ENCODE results near the gene EMSY. TPM values are rescaled to one million over a fixed set of nuclear protein-coding genes. Genes with fewer than 3 reads are reported as not detected.

EMSY gene
- total RNA-seq, 1 experiment from 2014 or later = 29.3 TPM

- Histone ChIP-seq H2BK12ac (ENCODE audit: insufficient read length, low read depth, low read length) (no peak overlapping the region), H3K56ac (ENCODE audit: insufficient read length, low read depth, low read length) (no peak overlapping the region), H4K20me1 (ENCODE audit: control insufficient read depth, insufficient read depth, insufficient read length) (no peaks in the 10 kb centered on the region), H3K4me2 (ENCODE audit: insufficient read depth, insufficient read length, low read length) (no peak overlapping the region), H3K4ac (ENCODE audit: low read depth, low read length) (no peak overlapping the region), H3K23ac (ENCODE audit: insufficient read length, low read depth, low read length) (no peak overlapping the region), H2BK5ac (ENCODE audit: insufficient read length, low read length) (no peak overlapping the region), H3K23me2 (ENCODE audit: insufficient read length, low read depth, low read length, poor library complexity, severe bottlenecking) (no peaks in the 10 kb centered on the region), H2AFZ (ENCODE audit: low read length) (no peak overlapping the region), H3K9me3 (ENCODE audit: control insufficient read depth, low read depth, low read length) (no peaks in the 10 kb centered on the region), H3K9ac (ENCODE audit: extremely low read depth, insufficient read length, low read length) (no peak overlapping the region), H3K27me3 (ENCODE audit: insufficient read depth, low read length) (no peaks in the 10 kb centered on the region), H2BK20ac (ENCODE audit: low read depth, low read length, poor library complexity, severe bottlenecking) (no peak overlapping the region), H3K14ac (ENCODE audit: insufficient read depth, low read length) (no peak overlapping the region), H4K8ac (replicated peaks; ENCODE audit: insufficient read length, low read depth, low read length) (no peak overlapping the region), H4K91ac (ENCODE audit: insufficient read length, low read depth, low read length) (no peak overlapping the region), H3T11ph (ENCODE audit: low read length) (no peak overlapping the region), H2BK15ac (ENCODE audit: low read depth, low read length) (no peak overlapping the region), H3K18ac (ENCODE audit: insufficient read length, low read depth, low read length) (no peak overlapping the region), H2BK120ac (ENCODE audit: low read depth, low read length, poor library complexity, severe bottlenecking) (no peak overlapping the region), H2AK5ac (ENCODE audit: insufficient read length, low read length) (no peak overlapping the region), H3K4me1 (ENCODE audit: insufficient read depth, low read length) (no peaks in the 10 kb centered on the region), H4K5ac (ENCODE audit: insufficient read length, low read depth, low read length) (no peak overlapping the region), H3K27ac (ENCODE audit: insufficient read length, low read depth, low read length) (no peak overlapping the region), H3K79me2 (ENCODE audit: insufficient read depth, low read length) (no peaks in the 10 kb centered on the region), H3K79me1 (ENCODE audit: insufficient read depth, low read depth, low read length, poor library complexity, severe bottlenecking) (no peaks in the 10 kb centered on the region)
- Mint-ChIP-seq H3K9me3 (peaks cover 5 to 6% of the 10 kb centered on the region in 2 experiments; a peak in 3 of 5 replicates), H3K4me3 (no peak overlapping the region), H3K36me3 (ENCODE audit: insufficient read depth in 1 of 3, low read depth in 3 of 3) (peaks cover 0 to 14% (median 0%) of the 10 kb centered on the region in 3 experiments; a peak in 3 of 7 replicates), H3K4me1 (peaks cover 12 to 19% of the 10 kb centered on the region in 2 experiments), H3K27ac (no peak overlapping the region), H3K27me3 (ENCODE audit: low read depth) (peaks cover 2% of the 10 kb centered on the region)
- WGBS (ENCODE audit: extremely low coverage, insufficient read length, low lambda C conversion rate) = no CpG with 5 or more reads among the region's 8 CpGs
- DNase-seq = no peak
- no peak for TF ChIP-seq CTCF (conservative IDR thresholded peaks at IDR 0.05)
Measured at GRCh38 chr11:76602431-76602861, 157.6 kb downstream of the EMSY start.

Other genes with a start within 250 kb of the EMSY start
- gene WNT11, start 238.5 kb upstream of the EMSY start, total RNA-seq (2021) = 0.18 TPM in 1 of 2 replicates, not detected in the other
- gene THAP12, start 63.9 kb upstream of the EMSY start, total RNA-seq (2021) = 42.5 and 43.0 TPM in 2 replicates
- 4.5 and 4.7 TPM in 2 replicates for gene GVQW3, start 63.7 kb upstream of the EMSY start, total RNA-seq (2021)
- 0.46 and 0.59 TPM in 2 replicates for gene LRRC32, start 225.7 kb downstream of the EMSY start, total RNA-seq (2021)

Measured in H9 (cell line).